SK-N-SH (cell line): ENCODE measurements around the gene MEGF6. TPM values are rescaled to one million over a fixed set of nuclear protein-coding genes. Genes with fewer than 3 reads are reported as not detected.

Source experiments
- CTCF ChIA-PET: fragments of 300-600, 350-600 bp; formaldehyde crosslinking; extraction: SDS; loops from one replicate; lab custom pipeline; 2021; lab: Yijun Ruan, JAX
- POLR2A ChIA-PET: fragments of 350-600 bp; sonication (Branson Sonifier 250); formaldehyde crosslinking; extraction: SDS; loops from one replicate; lab custom pipeline; 2020; ENCODE audit warnings: antibody characterized with exemption, inconsistent platforms; lab: Yijun Ruan, JAX
- DNase-seq: peaks from one replicate; pipeline ENCODE4 v3.0.0; 2012
- H2AFZ ChIP-seq: fragments of 200-600 bp; sonication (generic); 2 replicates; pipeline ENCODE4 v1.8.1; 2016; ENCODE audit warnings: antibody characterized with exemption, mild to moderate bottlenecking, low read depth
- H3F3A ChIP-seq: fragments of 200-600 bp; sonication (generic); replicated peaks from 2 replicates; pipeline ENCODE3; 2016; ENCODE audit warnings: antibody characterized with exemption, mild to moderate bottlenecking; ENCODE audit not compliant: insufficient read depth
- H3K27ac ChIP-seq, 2 experiments: fragments of 200-500 bp in 1 of 2; fragments of 200-600 bp in 1 of 2; sonication (Bioruptor generic) in 1 of 2; sonication (generic), shearing (Covaris generic) in 1 of 2; 2 replicates each; pipeline versions ENCODE4 v1.5.1 to v1.6.1; 2014 to 2016; ENCODE audit warnings: low read depth in 2 of 2, inconsistent platforms in 1 of 2, low read length in 1 of 2, mild to moderate bottlenecking in 1 of 2, mixed read lengths in 1 of 2
- H3K27me3 ChIP-seq: fragments of 200-600 bp; sonication (generic), shearing (Covaris generic); 2 replicates; pipeline ENCODE4 v1.6.1; 2016; ENCODE audit warnings: mixed run types; ENCODE audit not compliant: insufficient read depth
- H3K36me3 ChIP-seq, 2 experiments: fragments of 200-500 bp in 1 of 2; fragments of 200-600 bp in 1 of 2; sonication (Bioruptor generic) in 1 of 2; sonication (generic) in 1 of 2; replicated peaks in 1 of 2; 2 replicates each; pipeline versions ENCODE3 to v1.5.1; 2014 to 2016; ENCODE audit warnings: low read length in 1 of 2, mild to moderate bottlenecking in 1 of 2; ENCODE audit not compliant: insufficient read depth in 2 of 2, control insufficient read depth in 1 of 2
- H3K4me1 ChIP-seq, 2 experiments: fragments of 200-500 bp in 1 of 2; fragments of 200-600 bp in 1 of 2; sonication (Bioruptor generic) in 1 of 2; sonication (generic), shearing (Covaris generic) in 1 of 2; 2 replicates each; pipeline versions ENCODE4 v1.5.1 to v1.6.1; 2014 to 2016; ENCODE audit warnings: low read depth in 1 of 2, low read length in 1 of 2, mixed run types in 1 of 2; ENCODE audit not compliant: insufficient read depth in 2 of 2, control insufficient read depth in 1 of 2
- H3K4me2 ChIP-seq: fragments of 200-600 bp; sonication (generic), shearing (Covaris generic); 2 replicates; pipeline ENCODE4 v1.6.1; 2017; ENCODE audit warnings: mixed run types
- H3K4me3 ChIP-seq, 2 experiments: fragments of 200-500 bp in 1 of 2; fragments of 200-600 bp in 1 of 2; sonication (Bioruptor generic) in 1 of 2; sonication (generic), shearing (Covaris generic) in 1 of 2; 2 replicates each; pipeline versions ENCODE4 v1.5.1 to v1.8.1; 2014 to 2016; ENCODE audit warnings: low read depth in 2 of 2, inconsistent platforms in 1 of 2, low read length in 1 of 2, mild to moderate bottlenecking in 1 of 2, mixed read lengths in 1 of 2, moderate library complexity in 1 of 2
- H3K79me2 ChIP-seq: fragments of 200-600 bp; sonication (generic); 2 replicates; pipeline ENCODE4 v1.8.1; 2017; ENCODE audit warnings: mild to moderate bottlenecking; ENCODE audit not compliant: insufficient read depth
- H3K9ac ChIP-seq: fragments of 200-600 bp; sonication (generic); 2 replicates; pipeline ENCODE4 v1.6.1; 2017; ENCODE audit warnings: mixed run types
- H3K9me2 ChIP-seq: fragments of 200-600 bp; sonication (generic); 2 replicates; pipeline ENCODE4 v1.6.1; 2017; ENCODE audit warnings: mixed run types
- H3K9me3 ChIP-seq: fragments of 200-600 bp; sonication (generic); 2 replicates; pipeline ENCODE4 v1.6.1; 2017; ENCODE audit warnings: mixed run types, mild to moderate bottlenecking, moderate library complexity
- H4K20me1 ChIP-seq: fragments of 200-600 bp; sonication (generic); 2 replicates; pipeline ENCODE4 v1.6.1; 2017; ENCODE audit warnings: mild to moderate bottlenecking, mixed run types; ENCODE audit not compliant: insufficient read depth
- CTCF ChIP-seq: fragments of 200-600 bp; sonication (generic); IDR thresholded peaks from 2 replicates; pipeline ENCODE4 v1.6.1; 2017; ENCODE audit warnings: antibody characterized with exemption, mild to moderate bottlenecking, moderate library complexity
- ELF1 ChIP-seq: IDR thresholded peaks from 2 replicates; pipeline ENCODE4 v1.4.0; 2012
- EP300 ChIP-seq, 2 experiments: IDR thresholded peaks; 2 replicates each; pipeline versions ENCODE4 v1.4.0 to v1.6.1; 2012; ENCODE audit warnings: borderline replicate concordance in 1 of 2, low read depth in 1 of 2, low read length in 1 of 2
- EZH2phosphoT487 ChIP-seq: fragments of 200-600 bp; sonication (generic); IDR thresholded peaks from 2 replicates; pipeline ENCODE4 v1.6.1; 2017; ENCODE audit warnings: low read depth, mixed run types, mild to moderate bottlenecking, antibody characterized with exemption, moderate library complexity, borderline replicate concordance
- FOXJ3 ChIP-seq: sonication (generic); formaldehyde crosslinking; IDR thresholded peaks from 2 replicates; pipeline ENCODE4 v1.5.1; 2020; ENCODE audit warnings: mild to moderate bottlenecking, missing genetic modification reagents
- GABPA ChIP-seq: IDR thresholded peaks from 2 replicates; pipeline ENCODE4 v1.4.0; 2012; ENCODE audit warnings: low read depth, mild to moderate bottlenecking
- NRF1 ChIP-seq: IDR thresholded peaks from 2 replicates; pipeline ENCODE4 v1.6.1; 2012; ENCODE audit warnings: low read depth, mild to moderate bottlenecking, low read length
- POLR2AphosphoS5 ChIP-seq: IDR thresholded peaks from 2 replicates; pipeline ENCODE4 v1.6.1; 2012; ENCODE audit warnings: low read depth, low read length
- RAD21 ChIP-seq: IDR thresholded peaks from 2 replicates; pipeline ENCODE4 v1.6.1; 2012; ENCODE audit warnings: mild to moderate bottlenecking, low read length
- REST ChIP-seq: IDR thresholded peaks from 2 replicates; pipeline ENCODE4 v1.6.1; 2012; ENCODE audit warnings: mild to moderate bottlenecking, low read depth, low read length, moderate library complexity
- RXRA ChIP-seq: IDR thresholded peaks from 2 replicates; pipeline ENCODE4 v1.4.0; 2012; ENCODE audit warnings: low read depth, mild to moderate bottlenecking, borderline replicate concordance
- TCF12 ChIP-seq: IDR thresholded peaks from 2 replicates; pipeline ENCODE4 v1.4.0; 2012
- YY1 ChIP-seq: IDR thresholded peaks from 2 replicates; pipeline ENCODE4 v1.4.0; 2012; ENCODE audit warnings: low read depth, mild to moderate bottlenecking
- WGBS: methylation state at CpG from one replicate; pipeline ENCODE4 v1.1.6; 2017; ENCODE audit warnings: low lambda C conversion rate; 5-methylcytosine and 5-hydroxymethylcytosine counted together
- polyA plus RNA-seq, 3 experiments: library from polyadenylated mRNA; depleted of rRNA; stranded (reverse); fragments of >200 nt; gene quantifications; 2 replicates each; pipeline ENCODE4 v1.2.3, GENCODE V29; 2012

MEGF6 gene
- polyA plus RNA-seq, 1 of the 3 experiments (the other 2 are of a cell fraction), result 7.6 TPM

GRCh38 chr1:3552751-3553150 is 58.6 kb downstream of the MEGF6 start:
- Histone ChIP-seq H3K4me3 (no peak overlapping the region), H3K36me3 (no peaks in the 10 kb centered on the region), H3K27ac (no peak overlapping the region)
- CTCF ChIA-PET, result interaction anchor here (0.8 to 10.4 kb wide), 12 partner anchors 10 to 100 kb away, joined by 3 to 78 read pairs (median 5); no protein-coding TSS in a partner anchor
- TF ChIP-seq RAD21 (no peak), TCF12 (no peak), EZH2phosphoT487 (no peak), NRF1 (no peak), POLR2AphosphoS5 (no peak), EP300 (IDR thresholded peaks at IDR 0.05; ENCODE audit: borderline replicate concordance in 1 of 2, low read depth in 1 of 2, low read length in 1 of 2) (no peak), ELF1 (no peak), REST (no peak), YY1 (no peak), GABPA (no peak), CTCF (no peak), RXRA (no peak), FOXJ3 (CRISPR knock-in tag) (no peak)
- TF ChIP-seq, all 33 proteins: peak for 0
- POLR2A ChIA-PET, result interaction anchor here (1.0 kb wide), 1 partner anchor 21 kb away, joined by 3 read pairs; no protein-coding TSS in a partner anchor
- Histone ChIP-seq H3K9me3 (no peaks in the 10 kb centered on the region), H3K79me2 (no peaks in the 10 kb centered on the region), H3K4me1 (peaks cover 0 to 64% of the 10 kb centered on the region in 2 experiments; a peak in 1 of 4 replicates), H2AFZ (no peak overlapping the region), H3K27me3 (no peaks in the 10 kb centered on the region), H3K4me2 (no peak overlapping the region), H4K20me1 (no peaks in the 10 kb centered on the region), H3K9ac (no peak overlapping the region), H3F3A (no peaks in the 10 kb centered on the region), H3K9me2 (no peaks in the 10 kb centered on the region)
- DNase-seq, result no peak
- no CpG with 5 or more reads among the region's 6 CpGs for WGBS
